Panc1 (cell line): ENCODE data around the gene GTF3A. TPM values are rescaled to one million over a fixed set of nuclear protein-coding genes. Genes with fewer than 3 reads are reported as not detected.

Source experiments
- ATAC-seq: fragments of 200-7000 bp; cut with Tn5 transposase; 2 replicates; pipeline ENCODE4 v1.9.1; 2020; ENCODE audit warnings: mild to moderate bottlenecking, moderate library complexity
- BruUV-seq: library from RNA; stranded (reverse); fragments of 400-500 nt; replicated peaks from 2 replicates; lab custom pipeline; 2021; lab: Mats Ljungman, UMichigan
- CTCF ChIA-PET: fragments of 300-600 bp; sonication (Branson Sonifier 250); formaldehyde crosslinking; loops from one replicate; lab custom pipeline; 2022; ENCODE audit warnings: antibody characterized with exemption; lab: Charles Lee
- POLR2A ChIA-PET: fragments of 300-600 bp; sonication (Branson Sonifier 250); formaldehyde crosslinking; loops from one replicate; lab custom pipeline; 2022; ENCODE audit warnings: antibody characterized with exemption; lab: Charles Lee
- DNase-seq: peaks from one replicate; pipeline ENCODE4 v3.0.0-alpha.2; 2010; ENCODE audit warnings: low read depth, low spot score
- H3K27ac ChIP-seq: 2 replicates; pipeline ENCODE4 v1.5.1; 2011; ENCODE audit warnings: mild to moderate bottlenecking, low read length, inconsistent platforms
- H3K27me3 ChIP-seq: fragments of 200-500 bp; sonication (Bioruptor generic); 2 replicates; pipeline ENCODE4 v1.6.0; 2014; ENCODE audit warnings: low read length, inconsistent platforms; ENCODE audit not compliant: control insufficient read depth, insufficient read depth
- H3K36me3 ChIP-seq: fragments of 200-500 bp; sonication (Bioruptor generic); 2 replicates; pipeline ENCODE4 v1.5.1; 2014; ENCODE audit warnings: inconsistent platforms, mild to moderate bottlenecking, low read length, moderate library complexity; ENCODE audit not compliant: control insufficient read depth, insufficient read depth
- H3K4me1 ChIP-seq: 2 replicates; pipeline ENCODE4 v1.5.1; 2011; ENCODE audit warnings: inconsistent platforms, mild to moderate bottlenecking, low read length, moderate library complexity; ENCODE audit not compliant: control insufficient read depth, insufficient read depth
- H3K4me3 ChIP-seq, 2 experiments: 2 replicates each; pipeline ENCODE4 v1.5.1; 2011 to 2012; ENCODE audit warnings: low read depth in 2 of 2, low read length in 2 of 2, mild to moderate bottlenecking in 2 of 2, inconsistent platforms in 1 of 2, moderate library complexity in 1 of 2
- H3K9me3 ChIP-seq: fragments of 200-500 bp; sonication (Bioruptor generic); 2 replicates; pipeline ENCODE4 v1.5.1; 2014; ENCODE audit warnings: low read depth, mild to moderate bottlenecking, inconsistent platforms, low read length, moderate library complexity; ENCODE audit not compliant: control insufficient read depth, insufficient read depth
- CTCF ChIP-seq: fragments of 450-650 bp; IDR thresholded peaks from 2 replicates; pipeline ENCODE4 v1.5.1; 2017; ENCODE audit warnings: mild to moderate bottlenecking
- POLR2AphosphoS5 ChIP-seq: IDR thresholded peaks from 2 replicates; pipeline ENCODE4 v1.6.1; 2012; ENCODE audit warnings: mild to moderate bottlenecking, low read depth, low read length, moderate library complexity
- SIN3A ChIP-seq: IDR thresholded peaks from 2 replicates; pipeline ENCODE4 v1.6.1; 2012; ENCODE audit warnings: low read depth, mild to moderate bottlenecking, low read length, moderate library complexity, borderline replicate concordance; ENCODE audit not compliant: insufficient read depth
- TCF7L2 ChIP-seq: IDR thresholded peaks from 2 replicates; pipeline ENCODE4 v1.6.1; 2011; ENCODE audit warnings: mild to moderate bottlenecking, low read depth, low read length, inconsistent platforms
- in situ Hi-C: cut with HindIII; loops from 2 replicates; pipeline ENCODE4 v1.10.0; 2016; ENCODE audit warnings: low sequenced_read_pairs, low pct_unique_long_range_greater_than_20kb
- intact Hi-C: fragments of 100-400 bp; cut with micrococcal nuclease; formaldehyde crosslinking; loops from one replicate; pipeline ENCODE4 v1.10.0; 2022; ENCODE audit not compliant: unreplicated experiment
- total RNA-seq: library from RNA; stranded (reverse); gene quantifications from one replicate; pipeline ENCODE4 v1.2.1, GENCODE V29; 2021; ENCODE audit not compliant: unreplicated experiment
- TF ChIP-seq, protein P1 (sequence below), 2 experiments: IDR thresholded peaks; 2 replicates each; pipeline ENCODE4 v1.6.1; 2011 to 2012; ENCODE audit warnings: low read depth in 2 of 2, control low read depth in 1 of 2, low read length in 1 of 2, mild to moderate bottlenecking in 1 of 2, moderate library complexity in 1 of 2; ENCODE audit not compliant: insufficient read depth in 1 of 2

The GTF3A gene
- total RNA-seq, 1 experiment from 2014 or later = 111 TPM

GRCh38 chr13:27463500-27463899, 39.1 kb downstream of the GTF3A start:
- ChIA-PET CTCF (no interaction called here), POLR2A (interaction anchor here (0.6 kb wide), 1 partner anchor 1207 kb away, joined by 3 read pairs; no protein-coding TSS in a partner anchor)
- Histone ChIP-seq H3K4me1 (no peaks in the 10 kb centered on the region), H3K9me3 (no peaks in the 10 kb centered on the region), H3K4me3 (no peak overlapping the region), H3K27ac (no peak overlapping the region), H3K36me3 (no peaks in the 10 kb centered on the region), H3K27me3 (no peaks in the 10 kb centered on the region)
- no peak for TF ChIP-seq TCF7L2
- no peak for TF ChIP-seq POLR2AphosphoS5
- TF ChIP-seq CTCF = no peak
- no peak for TF ChIP-seq SIN3A
- TF ChIP-seq, protein P1, sequence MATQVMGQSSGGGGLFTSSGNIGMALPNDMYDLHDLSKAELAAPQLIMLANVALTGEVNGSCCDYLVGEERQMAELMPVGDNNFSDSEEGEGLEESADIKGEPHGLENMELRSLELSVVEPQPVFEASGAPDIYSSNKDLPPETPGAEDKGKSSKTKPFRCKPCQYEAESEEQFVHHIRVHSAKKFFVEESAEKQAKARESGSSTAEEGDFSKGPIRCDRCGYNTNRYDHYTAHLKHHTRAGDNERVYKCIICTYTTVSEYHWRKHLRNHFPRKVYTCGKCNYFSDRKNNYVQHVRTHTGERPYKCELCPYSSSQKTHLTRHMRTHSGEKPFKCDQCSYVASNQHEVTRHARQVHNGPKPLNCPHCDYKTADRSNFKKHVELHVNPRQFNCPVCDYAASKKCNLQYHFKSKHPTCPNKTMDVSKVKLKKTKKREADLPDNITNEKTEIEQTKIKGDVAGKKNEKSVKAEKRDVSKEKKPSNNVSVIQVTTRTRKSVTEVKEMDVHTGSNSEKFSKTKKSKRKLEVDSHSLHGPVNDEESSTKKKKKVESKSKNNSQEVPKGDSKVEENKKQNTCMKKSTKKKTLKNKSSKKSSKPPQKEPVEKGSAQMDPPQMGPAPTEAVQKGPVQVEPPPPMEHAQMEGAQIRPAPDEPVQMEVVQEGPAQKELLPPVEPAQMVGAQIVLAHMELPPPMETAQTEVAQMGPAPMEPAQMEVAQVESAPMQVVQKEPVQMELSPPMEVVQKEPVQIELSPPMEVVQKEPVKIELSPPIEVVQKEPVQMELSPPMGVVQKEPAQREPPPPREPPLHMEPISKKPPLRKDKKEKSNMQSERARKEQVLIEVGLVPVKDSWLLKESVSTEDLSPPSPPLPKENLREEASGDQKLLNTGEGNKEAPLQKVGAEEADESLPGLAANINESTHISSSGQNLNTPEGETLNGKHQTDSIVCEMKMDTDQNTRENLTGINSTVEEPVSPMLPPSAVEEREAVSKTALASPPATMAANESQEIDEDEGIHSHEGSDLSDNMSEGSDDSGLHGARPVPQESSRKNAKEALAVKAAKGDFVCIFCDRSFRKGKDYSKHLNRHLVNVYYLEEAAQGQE (IDR thresholded peaks at IDR 0.05; ENCODE audit: insufficient read depth in 1 of 2, low read depth in 2 of 2, low read length in 1 of 2) = no peak
- DNase-seq (no peak), ATAC-seq (no peak)
- in situ Hi-C loops = no loop called here
- BruUV-seq = no TSS peak
- intact Hi-C loops = no loop called here

- Histone ChIP-seq H3K27me3 (no peaks in the 10 kb centered on the region), H3K9me3 (no peaks in the 10 kb centered on the region), H3K27ac (no peak overlapping the region), H3K36me3 (no peaks in the 10 kb centered on the region), H3K4me1 (no peaks in the 10 kb centered on the region), H3K4me3 (no peak overlapping the region)
- DNase-seq (no peak), ATAC-seq (no peak)
- CTCF ChIA-PET = no interaction called here
- TF ChIP-seq, protein P1 (IDR thresholded peaks at IDR 0.05; ENCODE audit: insufficient read depth in 1 of 2, low read depth in 2 of 2, low read length in 1 of 2) = no peak
- no peak for TF ChIP-seq TCF7L2
- TF ChIP-seq CTCF = no peak
- TF ChIP-seq POLR2AphosphoS5 = no peak
- no peak for TF ChIP-seq SIN3A
- intact Hi-C loops (no loop called here), in situ Hi-C loops (no loop called here)
- BruUV-seq = no TSS peak
- POLR2A ChIA-PET = no interaction called here
These were observed 41.2 kb downstream of the GTF3A start for GRCh38 chr13:27465611-27466010.
